ENCODE measurements around the gene IFNA6.

- no peak for TF ChIP-seq POLR2A (IDR thresholded peaks at IDR 0.05; ENCODE audit: low read depth, low read length)
- TF ChIP-seq POLR2AphosphoS5 (IDR thresholded peaks at IDR 0.05; ENCODE audit: low read depth, low read length), result no peak
These were observed 32.9 kb upstream of the IFNA6 start for GRCh38 chr9:21383627-21384026.
